Upper lobe of left lung (tissue), 6 donors: ENCODE data around the gene LRP1. TPM values are rescaled to one million over a fixed set of nuclear protein-coding genes. Genes with fewer than 3 reads are reported as not detected.

Experiments
- ATAC-seq, 2 donors: fragments of 200-7000 bp; cut with Tn5 transposase; one replicate each; pipeline ENCODE4 v1.9.1; 2022; ENCODE audit warnings: mild to moderate bottlenecking in 2 of 2, moderate library complexity in 2 of 2; ENCODE audit not compliant: low FRiP score in 2 of 2
- DNase-seq, 2 donors: peaks; one replicate each; pipeline ENCODE4 v3.0.0-alpha.2; 2019 to 2020
- H3K27ac ChIP-seq, 4 donors: fragments of 200-600 bp; sonication (generic); one replicate each; pipeline ENCODE4 v1.5.1; 2016 to 2019
- H3K27me3 ChIP-seq, 4 donors: fragments of 200-600 bp; sonication (generic); one replicate each; pipeline ENCODE4 v1.5.1; 2017 to 2019
- H3K36me3 ChIP-seq, 4 donors: fragments of 200-600 bp; sonication (generic); one replicate each; pipeline ENCODE4 v1.5.1; 2016 to 2019
- H3K4me1 ChIP-seq, 4 donors: fragments of 200-600 bp; sonication (generic); one replicate each; pipeline ENCODE4 v1.5.1; 2018 to 2019
- H3K4me3 ChIP-seq, 4 donors: fragments of 200-600 bp; sonication (generic); one replicate each; pipeline ENCODE4 v1.5.1; 2017 to 2019; ENCODE audit warnings: mild to moderate bottlenecking in 2 of 4, moderate library complexity in 1 of 4
- H3K9me3 ChIP-seq, 4 donors: fragments of 200-600 bp; sonication (generic); one replicate each; pipeline ENCODE4 v1.5.1; 2018 to 2019
- CTCF ChIP-seq, 6 experiments: fragments of 450-650 bp in 4 of 6; fragments of 200-600 bp in 2 of 6; sonication (generic) in 2 of 6; IDR thresholded peaks; one replicate each; pipeline ENCODE4 v1.5.1; 2016 to 2019; ENCODE audit warnings: antibody characterized with exemption in 6 of 6
- EP300 ChIP-seq, 4 donors: sonication (generic); formaldehyde crosslinking; IDR thresholded peaks; one replicate each; pipeline ENCODE4 v1.5.1; 2017; ENCODE audit warnings: antibody characterized with exemption in 4 of 4, control low read depth in 2 of 4
- POLR2A ChIP-seq, 4 donors: fragments of 450-650 bp; IDR thresholded peaks; one replicate each; pipeline ENCODE4 v1.5.1; 2016 to 2017; ENCODE audit warnings: antibody characterized with exemption in 4 of 4, mild to moderate bottlenecking in 2 of 4
- POLR2AphosphoS5 ChIP-seq, 2 donors: sonication (generic); formaldehyde crosslinking; IDR thresholded peaks; one replicate each; pipeline ENCODE4 v1.5.1; 2017; ENCODE audit warnings: antibody characterized with exemption in 2 of 2
- WGBS, 2 donors: methylation state at CpG; one replicate each; pipeline ENCODE4 v1.1.5; 2017 to 2018; 5-methylcytosine and 5-hydroxymethylcytosine counted together
- total RNA-seq, 6 donors: library from RNA; depleted of rRNA in 4 of 6; stranded (reverse); fragments of >200 nt in 4 of 6; gene quantifications; one replicate each; pipeline versions ENCODE4 v1.1.0 to v1.2.1, GENCODE V29; 2016 to 2021
- donor health status: DM: no; HTN: no; CAD: no; lungs with moderate emphysema.
- donor health status: DM: no; HTN: yes; CAD: no; lungs with severe emphysema.

Gene LRP1
- total RNA-seq, 6 donors from 2014 or later, result 137 to 504 (median 308) TPM

DNA sequence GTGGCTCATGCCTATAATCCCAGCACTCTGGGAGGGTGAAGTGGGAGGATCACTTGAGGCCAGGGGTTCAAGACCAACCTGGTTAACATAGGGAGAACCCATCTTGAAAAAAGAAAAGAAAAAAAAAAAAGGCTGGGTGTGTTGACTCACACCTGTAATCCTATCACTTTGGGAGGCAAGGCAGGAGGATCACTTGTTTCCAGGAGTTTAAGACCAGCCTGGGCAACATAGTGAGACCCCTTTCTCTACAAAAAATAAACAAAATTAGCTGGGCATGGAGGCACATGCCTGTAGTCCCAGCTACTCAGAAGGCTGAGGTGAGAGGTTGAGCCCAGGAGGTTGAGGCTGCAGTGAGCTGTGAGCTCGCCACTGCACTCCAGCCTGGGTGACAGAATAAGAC, 42.1 kb downstream of the LRP1 start:
- DNase-seq (no peak), ATAC-seq (no peak)
- Histone ChIP-seq H3K4me1 (no peaks in the 10 kb centered on the region), H3K4me3 (no peak overlapping the region), H3K36me3 (peaks cover 4 to 77% (median 37%) of the 10 kb centered on the region in 4 donors), H3K9me3 (no peaks in the 10 kb centered on the region), H3K27me3 (no peaks in the 10 kb centered on the region), H3K27ac (peak overlapping the region in 1 of 4 donors; percentile 17)
- WGBS, 2 donors, result 88 to 90% methylated on average over 1 of the region's 1 CpG
- TF ChIP-seq POLR2A (IDR thresholded peaks at IDR 0.05), result no peak
- no peak for TF ChIP-seq EP300 (IDR thresholded peaks at IDR 0.05)
- TF ChIP-seq CTCF (IDR thresholded peaks at IDR 0.05), result no peak
- no peak for TF ChIP-seq POLR2AphosphoS5 (IDR thresholded peaks at IDR 0.05)

DNA sequence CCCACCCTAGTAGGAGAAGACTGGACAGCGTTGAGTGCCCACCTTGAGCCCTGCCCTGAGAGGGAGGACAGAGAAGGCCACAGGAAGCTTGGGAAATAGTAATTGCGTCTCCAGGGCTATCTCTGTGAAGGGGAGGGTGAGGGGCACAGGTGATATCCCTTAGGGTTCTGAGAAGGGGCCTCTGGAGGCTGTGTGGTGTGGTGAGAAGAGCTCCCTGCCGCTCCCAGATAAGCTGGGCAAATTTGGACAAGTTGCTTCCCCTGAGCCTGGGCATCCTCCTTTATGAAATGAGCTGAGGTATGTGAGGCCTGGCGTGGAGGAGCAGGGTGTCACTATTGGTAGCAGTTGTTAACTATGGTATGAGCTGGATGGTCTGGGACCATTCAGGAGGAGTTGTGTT, 42.6 kb downstream of the LRP1 start:
- H3K36me3 ChIP-seq, result peaks cover 4 to 72% (median 32%) of the 10 kb centered on the region in 4 donors
- 84 to 94% methylated on average over 4 of the region's 4 CpGs for WGBS, 2 donors
- H3K27me3 ChIP-seq, result no peaks in the 10 kb centered on the region
- DNase-seq (no peak), ATAC-seq (no peak)
- no peaks in the 10 kb centered on the region for H3K9me3 ChIP-seq
- TF ChIP-seq EP300 (IDR thresholded peaks at IDR 0.05) (no peak), POLR2AphosphoS5 (IDR thresholded peaks at IDR 0.05) (no peak), POLR2A (IDR thresholded peaks at IDR 0.05) (no peak), CTCF (IDR thresholded peaks at IDR 0.05) (no peak)
- no peak overlapping the region for H3K4me3 ChIP-seq
- peak overlapping the region in 2 of 4 donors; percentile 8 to 17 for H3K27ac ChIP-seq
- no peaks in the 10 kb centered on the region for H3K4me1 ChIP-seq

DNA sequence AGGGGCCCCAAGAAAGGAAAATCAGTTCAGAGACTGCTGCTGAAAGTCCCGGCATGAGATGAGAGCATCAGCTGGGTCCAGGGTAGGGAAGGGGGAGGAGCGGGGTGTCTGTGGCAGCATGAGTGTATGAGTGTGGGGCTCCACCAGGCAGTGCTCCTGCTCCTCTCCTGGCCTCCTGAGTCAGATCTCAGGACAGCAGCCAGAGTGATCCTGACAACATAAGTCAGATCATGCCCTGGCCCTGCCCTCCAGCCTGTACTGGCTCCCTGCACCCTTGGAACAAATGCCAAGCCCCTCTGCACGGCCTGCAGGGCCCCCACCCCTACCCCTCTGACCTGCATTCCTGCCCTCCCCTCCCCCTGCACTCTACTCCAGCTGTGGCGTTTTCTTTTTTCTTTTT, 43.4 kb downstream of the LRP1 start:
- ATAC-seq, result no peak
- peaks cover 11 to 72% (median 32%) of the 10 kb centered on the region in 4 donors for H3K36me3 ChIP-seq

GRCh38 chr12:57173089-57173488, 44.8 kb downstream of the LRP1 start:
- DNase-seq (no peak), ATAC-seq (peak in 1 of 2 donors; percentile 23)
- no peak overlapping the region for H3K27ac ChIP-seq
- WGBS, 2 donors, result 66 to 84% methylated on average over 5 to 11 of the region's 11 CpGs
- peaks cover 12 to 70% (median 34%) of the 10 kb centered on the region in 4 donors for H3K36me3 ChIP-seq
- no peaks in the 10 kb centered on the region for H3K9me3 ChIP-seq
- no peak for TF ChIP-seq POLR2AphosphoS5 (IDR thresholded peaks at IDR 0.05)
- no peak for TF ChIP-seq POLR2A (IDR thresholded peaks at IDR 0.05)
- TF ChIP-seq CTCF (IDR thresholded peaks at IDR 0.05), result peak; percentile 25 to 58 (median 46)
- no peak for TF ChIP-seq EP300 (IDR thresholded peaks at IDR 0.05)
- H3K4me3 ChIP-seq, result no peak overlapping the region
- H3K4me1 ChIP-seq, result no peaks in the 10 kb centered on the region
- no peaks in the 10 kb centered on the region for H3K27me3 ChIP-seq

More for the DNA sequence above, 43.4 kb downstream of the LRP1 start:
- Histone ChIP-seq H3K4me3 (no peak overlapping the region), H3K9me3 (no peaks in the 10 kb centered on the region), H3K4me1 (no peaks in the 10 kb centered on the region), H3K27ac (peak overlapping the region in 1 of 4 donors; percentile 8), H3K27me3 (no peaks in the 10 kb centered on the region)
- no peak for DNase-seq
- no peak for TF ChIP-seq EP300 (IDR thresholded peaks at IDR 0.05)
- no peak for TF ChIP-seq POLR2AphosphoS5 (IDR thresholded peaks at IDR 0.05)
- no peak for TF ChIP-seq CTCF (IDR thresholded peaks at IDR 0.05)
- TF ChIP-seq POLR2A (IDR thresholded peaks at IDR 0.05), result no peak
- WGBS, 2 donors, result 48 to 58% methylated on average over 4 of the region's 4 CpGs

DNA sequence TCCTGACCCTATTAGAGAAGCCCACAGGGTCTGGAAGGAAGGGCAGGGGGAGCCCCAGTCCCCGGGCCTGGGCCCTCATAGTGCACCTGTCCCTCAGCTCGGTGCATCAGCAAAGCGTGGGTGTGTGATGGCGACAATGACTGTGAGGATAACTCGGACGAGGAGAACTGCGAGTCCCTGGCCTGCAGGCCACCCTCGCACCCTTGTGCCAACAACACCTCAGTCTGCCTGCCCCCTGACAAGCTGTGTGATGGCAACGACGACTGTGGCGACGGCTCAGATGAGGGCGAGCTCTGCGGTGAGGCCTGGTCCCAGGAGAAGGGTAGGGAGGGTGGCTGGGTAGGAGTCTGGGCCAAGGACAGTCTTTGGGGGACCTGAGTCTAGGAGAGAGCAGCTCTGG, 45.4 kb downstream of the LRP1 start:
- Histone ChIP-seq H3K36me3 (peaks cover 12 to 70% (median 37%) of the 10 kb centered on the region in 4 donors), H3K27ac (no peak overlapping the region), H3K9me3 (no peaks in the 10 kb centered on the region), H3K27me3 (no peaks in the 10 kb centered on the region), H3K4me3 (no peak overlapping the region), H3K4me1 (no peaks in the 10 kb centered on the region)
- ATAC-seq (no peak), DNase-seq (no peak)
- WGBS, 2 donors, result 87 to 90% methylated on average over 14 of the region's 14 CpGs
- no peak for TF ChIP-seq POLR2AphosphoS5 (IDR thresholded peaks at IDR 0.05)
